MM.1S (cell line): ENCODE results near the gene LRIF1.
A peak's percentile ranks its signal among the peaks of the same experiment; 100 is the strongest.

Experiments used
- DNase-seq: peaks from one replicate; pipeline ENCODE4 v3.0.0-alpha.2; 2015
- H2AFZ ChIP-seq: fragments of 300-600 bp; sonication (generic); 2 replicates; pipeline ENCODE4 v1.6.0; 2016; ENCODE audit warnings: antibody characterized with exemption, low read length
- H3F3A ChIP-seq: fragments of 300-600 bp; sonication (generic); 2 replicates; pipeline ENCODE4 v1.6.1; 2016; ENCODE audit warnings: mild to moderate bottlenecking, antibody characterized with exemption, low read length, moderate library complexity, mixed read lengths; ENCODE audit not compliant: insufficient read depth
- H3K27ac ChIP-seq: fragments of 300-600 bp; sonication (generic); 2 replicates; pipeline ENCODE4 v1.5.1; 2016; ENCODE audit warnings: mild to moderate bottlenecking, low read length
- H3K27me3 ChIP-seq: fragments of 300-600 bp; sonication (generic); replicated peaks from 2 replicates; pipeline ENCODE4 v1.6.0; 2016; ENCODE audit warnings: low read length; ENCODE audit not compliant: insufficient read depth
- H3K36me3 ChIP-seq: fragments of 300-600 bp; sonication (generic); replicated peaks from 2 replicates; pipeline ENCODE4 v1.6.1; 2016; ENCODE audit warnings: mild to moderate bottlenecking, low read length, mixed read lengths; ENCODE audit not compliant: insufficient read depth
- H3K4me1 ChIP-seq: fragments of 300-600 bp; sonication (generic); 2 replicates; pipeline ENCODE4 v1.6.1; 2016; ENCODE audit warnings: low read length, mixed read lengths
- H3K4me2 ChIP-seq: fragments of 300-600 bp; sonication (generic); 2 replicates; pipeline ENCODE4 v1.6.0; 2016; ENCODE audit warnings: low read depth, low read length
- H3K4me3 ChIP-seq: fragments of 300-600 bp; sonication (generic); 2 replicates; pipeline ENCODE4 v1.5.1; 2016; ENCODE audit warnings: low read length, mixed read lengths
- H3K79me2 ChIP-seq: fragments of 300-600 bp; sonication (generic); 2 replicates; pipeline ENCODE4 v1.6.1; 2016; ENCODE audit warnings: mixed run types, low read length, mixed read lengths
- H3K9ac ChIP-seq: fragments of 300-600 bp; sonication (generic); 2 replicates; pipeline ENCODE4 v1.6.1; 2016; ENCODE audit warnings: low read length, mixed read lengths
- H3K9me2 ChIP-seq: fragments of 300-600 bp; sonication (generic); replicated peaks from 2 replicates; pipeline ENCODE4 v1.6.1; 2016; ENCODE audit warnings: mild to moderate bottlenecking, low read length, mixed read lengths; ENCODE audit not compliant: insufficient read depth
- H3K9me3 ChIP-seq: fragments of 300-600 bp; sonication (generic); replicated peaks from 2 replicates; pipeline ENCODE4 v1.6.1; 2016; ENCODE audit warnings: mild to moderate bottlenecking, low read length, mixed read lengths; ENCODE audit not compliant: insufficient read depth
- H4K20me1 ChIP-seq: fragments of 300-600 bp; sonication (generic); 2 replicates; pipeline ENCODE4 v1.6.1; 2016; ENCODE audit warnings: mild to moderate bottlenecking, low read length, moderate library complexity, mixed read lengths; ENCODE audit not compliant: insufficient read depth
- CTCF ChIP-seq: fragments of 300-600 bp; sonication (generic); IDR thresholded peaks from 2 replicates; pipeline ENCODE4 v1.5.1; 2016; ENCODE audit warnings: antibody characterized with exemption, low read length, mixed read lengths
- EZH2 ChIP-seq: fragments of 300-600 bp; sonication (generic); optimal IDR thresholded peaks from 2 replicates; pipeline ENCODE3; 2017; ENCODE audit warnings: low read depth, mild to moderate bottlenecking, antibody characterized with exemption, low read length, mixed read lengths
- EZH2phosphoT487 ChIP-seq: fragments of 300-600 bp; sonication (generic); IDR thresholded peaks from 2 replicates; pipeline ENCODE4 v1.6.1; 2018; ENCODE audit warnings: antibody characterized with exemption, low read length

LRIF1 gene

GRCh38 chr1:110921953-110922352, 41.8 kb downstream of the LRIF1 start:
- Histone ChIP-seq H2AFZ (no peak overlapping the region), H3K9me3 (no peaks in the 10 kb centered on the region), H4K20me1 (no peaks in the 10 kb centered on the region), H3K27me3 (no peaks in the 10 kb centered on the region), H3K9ac (no peak overlapping the region), H3F3A (no peaks in the 10 kb centered on the region), H3K27ac (no peak overlapping the region), H3K4me2 (no peak overlapping the region), H3K4me1 (peaks cover 5% of the 10 kb centered on the region; the same call in 1 of the 2 replicates), H3K9me2 (no peaks in the 10 kb centered on the region), H3K36me3 (no peaks in the 10 kb centered on the region), H3K4me3 (no peak overlapping the region), H3K79me2 (no peaks in the 10 kb centered on the region)
- no peak for DNase-seq
- TF ChIP-seq CTCF = no peak
- TF ChIP-seq EZH2phosphoT487 = no peak
- no peak for TF ChIP-seq EZH2

GRCh38 chr1:110918016-110918415, 45.7 kb downstream of the LRIF1 start:
- H3K9me3 ChIP-seq = no peaks in the 10 kb centered on the region
- no peaks in the 10 kb centered on the region for H3F3A ChIP-seq
- no peaks in the 10 kb centered on the region for H3K27me3 ChIP-seq
- H3K4me2 ChIP-seq = no peak overlapping the region
- H2AFZ ChIP-seq = no peak overlapping the region
- peaks cover 5% of the 10 kb centered on the region; the same call in 1 of the 2 replicates for H3K4me1 ChIP-seq
- H3K79me2 ChIP-seq = no peaks in the 10 kb centered on the region
- TF ChIP-seq EZH2 (no peak), CTCF (no peak), EZH2phosphoT487 (no peak)
- no peak overlapping the region for H3K4me3 ChIP-seq
- no peaks in the 10 kb centered on the region for H4K20me1 ChIP-seq
- DNase-seq = no peak
- no peak overlapping the region for H3K9ac ChIP-seq
- no peaks in the 10 kb centered on the region for H3K36me3 ChIP-seq
- no peak overlapping the region for H3K27ac ChIP-seq
- no peaks in the 10 kb centered on the region for H3K9me2 ChIP-seq

- H4K20me1 ChIP-seq = no peaks in the 10 kb centered on the region
- no peaks in the 10 kb centered on the region for H3K9me3 ChIP-seq
- no peaks in the 10 kb centered on the region for H3K9me2 ChIP-seq
- H3K4me2 ChIP-seq = peak overlapping the region; percentile 72
- TF ChIP-seq EZH2phosphoT487 (no peak), EZH2 (no peak), CTCF (no peak)
- peaks cover 5% of the 10 kb centered on the region; the same call in 1 of the 2 replicates for H3K4me1 ChIP-seq
- no peaks in the 10 kb centered on the region for H3K79me2 ChIP-seq
- peak overlapping the region; percentile 58; the same call in 1 of the 2 replicates for H2AFZ ChIP-seq
- H3K9ac ChIP-seq = no peak overlapping the region
- H3K27ac ChIP-seq = peak overlapping the region; percentile 40; the same call in 1 of the 2 replicates
- no peaks in the 10 kb centered on the region for H3K27me3 ChIP-seq
- peak; percentile 65 for DNase-seq
- H3F3A ChIP-seq = no peaks in the 10 kb centered on the region
- H3K4me3 ChIP-seq = peak overlapping the region; percentile 33; the same call in 1 of the 2 replicates
- H3K36me3 ChIP-seq = no peaks in the 10 kb centered on the region
These were observed 46.9 kb downstream of the LRIF1 start for GRCh38 chr1:110916669-110917306.
